Trophoblast cell (in vitro differentiated cells and primary cell): ENCODE data around the gene GNS.

ENCODE experiments used
- DNase-seq, 2 donors: peaks; one replicate each; pipeline ENCODE4 v3.0.0-alpha.2; 2016
- H2AFZ ChIP-seq: 2 replicates; pipeline ENCODE4 v1.6.1; 2013; ENCODE audit warnings: low read length, moderate library complexity, mild to moderate bottlenecking; ENCODE audit not compliant: insufficient read depth, poor library complexity
- H2AK5ac ChIP-seq: 2 replicates; pipeline ENCODE4 v1.6.1; 2013; ENCODE audit warnings: mild to moderate bottlenecking, low read length
- H2BK120ac ChIP-seq: 2 replicates; pipeline ENCODE4 v1.6.1; 2013; ENCODE audit warnings: low read length, mild to moderate bottlenecking, moderate library complexity; ENCODE audit not compliant: insufficient read depth, poor library complexity
- H2BK12ac ChIP-seq: 2 replicates; pipeline ENCODE4 v1.6.1; 2013; ENCODE audit warnings: mild to moderate bottlenecking, low read length, moderate library complexity
- H2BK5ac ChIP-seq: 2 replicates; pipeline ENCODE4 v1.6.1; 2013; ENCODE audit warnings: low read length, low read depth, moderate library complexity, mild to moderate bottlenecking; ENCODE audit not compliant: poor library complexity
- H3K14ac ChIP-seq: 2 replicates; pipeline ENCODE4 v1.6.1; 2013; ENCODE audit warnings: mild to moderate bottlenecking, low read length
- H3K18ac ChIP-seq: 2 replicates; pipeline ENCODE4 v1.6.1; 2013; ENCODE audit warnings: mild to moderate bottlenecking, low read length
- H3K23ac ChIP-seq: 2 replicates; pipeline ENCODE4 v1.6.1; 2013; ENCODE audit warnings: low read length
- H3K27ac ChIP-seq: 2 replicates; pipeline ENCODE4 v1.5.1; 2013; ENCODE audit warnings: low read depth, mild to moderate bottlenecking, inconsistent platforms, low read length, moderate library complexity
- H3K27me3 ChIP-seq: 2 replicates; pipeline ENCODE4 v1.6.1; 2013; ENCODE audit warnings: inconsistent platforms, mild to moderate bottlenecking, low read length, moderate library complexity; ENCODE audit not compliant: insufficient read depth
- H3K36me3 ChIP-seq, 2 experiments: 1 replicate in 1 of 2; 2 replicates in 1 of 2; pipeline ENCODE4 v1.6.1; 2013; ENCODE audit warnings: low read length in 2 of 2, mild to moderate bottlenecking in 2 of 2, moderate library complexity in 1 of 2; ENCODE audit not compliant: insufficient read depth in 2 of 2, control insufficient read depth in 1 of 2
- H3K4ac ChIP-seq: 2 replicates; pipeline ENCODE4 v1.6.1; 2013; ENCODE audit warnings: low read depth, mild to moderate bottlenecking, low read length, moderate library complexity
- H3K4me1 ChIP-seq, 2 experiments: 1 replicate in 1 of 2; 2 replicates in 1 of 2; pipeline ENCODE4 v1.6.1; 2013; ENCODE audit warnings: low read length in 2 of 2, mild to moderate bottlenecking in 2 of 2, moderate library complexity in 1 of 2; ENCODE audit not compliant: insufficient read depth in 2 of 2, control insufficient read depth in 1 of 2
- H3K4me2 ChIP-seq: 2 replicates; pipeline ENCODE4 v1.6.1; 2013; ENCODE audit warnings: inconsistent platforms, mild to moderate bottlenecking, low read length, moderate library complexity
- H3K4me3 ChIP-seq: 2 replicates; pipeline ENCODE4 v1.5.1; 2013; ENCODE audit warnings: mild to moderate bottlenecking, low read depth, low read length, inconsistent platforms
- H3K79me1 ChIP-seq: one replicate; pipeline ENCODE4 v1.6.1; 2013; ENCODE audit warnings: low read length
- H3K79me2 ChIP-seq: 2 replicates; pipeline ENCODE4 v1.6.1; 2013; ENCODE audit warnings: low read length, mild to moderate bottlenecking; ENCODE audit not compliant: control insufficient read depth, insufficient read depth, poor library complexity
- H3K9ac ChIP-seq: 2 replicates; pipeline ENCODE4 v1.6.1; 2013; ENCODE audit warnings: mild to moderate bottlenecking, low read length
- H3K9me3 ChIP-seq: 2 replicates; pipeline ENCODE4 v1.6.1; 2013; ENCODE audit warnings: low read depth, mild to moderate bottlenecking, control low read depth, inconsistent platforms, low read length; ENCODE audit not compliant: insufficient read depth
- H4K12ac ChIP-seq: 2 replicates; pipeline ENCODE4 v1.6.1; 2013; ENCODE audit warnings: low read depth, mild to moderate bottlenecking, low read length, moderate library complexity
- H4K8ac ChIP-seq: 2 replicates; pipeline ENCODE4 v1.6.1; 2013; ENCODE audit warnings: low read depth, mild to moderate bottlenecking, low read length, moderate library complexity
- H4K91ac ChIP-seq: one replicate; pipeline ENCODE4 v1.6.1; 2013; ENCODE audit warnings: low read depth, mild to moderate bottlenecking, low read length, moderate library complexity
- WGBS: extraction: QIAGEN DNeasy Blood & Tissue Kit; methylation state at CpG from one replicate; pipeline ENCODE4 v1.1.7; 2013; ENCODE audit warnings: missing lambda C conversion rate; ENCODE audit not compliant: insufficient read length, insufficient coverage; ENCODE audit errors: extremely low coverage; 5-methylcytosine and 5-hydroxymethylcytosine counted together

GNS gene

DNA sequence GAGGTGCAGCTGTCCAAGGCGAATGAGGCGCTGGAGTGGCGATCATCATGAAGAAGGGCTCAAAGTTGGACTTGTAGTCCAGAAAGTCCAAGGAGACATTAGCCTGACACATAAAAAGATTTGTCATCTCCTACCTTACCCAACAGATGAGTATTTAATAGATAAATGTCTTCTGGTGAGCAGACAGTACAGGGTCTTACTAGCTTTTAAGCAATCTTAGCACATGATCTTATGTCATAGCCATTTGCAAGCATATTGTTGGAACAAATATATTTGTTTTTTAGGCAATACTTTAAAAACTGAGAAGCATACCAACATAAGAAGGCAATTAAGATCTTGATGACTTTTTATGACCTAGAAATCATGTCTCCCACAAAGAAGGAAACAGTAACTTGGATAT lies 16.0 kb downstream of the GNS start:
- no peak overlapping the region for H3K4me3 ChIP-seq
- no peak for DNase-seq
- no peak overlapping the region for H3K9ac ChIP-seq
- H3K27me3 ChIP-seq: no peaks in the 10 kb centered on the region
- no peaks in the 10 kb centered on the region for H3K9me3 ChIP-seq
- peaks cover 13 to 16% of the 10 kb centered on the region in 2 experiments for H3K36me3 ChIP-seq
- no peak overlapping the region for H2BK12ac ChIP-seq
- no peak overlapping the region for H3K4me2 ChIP-seq
- H2AFZ ChIP-seq: no peak overlapping the region
- peaks cover 2% of the 10 kb centered on the region for H3K79me1 ChIP-seq
- H2BK5ac ChIP-seq: no peak overlapping the region
- no peak overlapping the region for H2AK5ac ChIP-seq
- no peak overlapping the region for H4K8ac ChIP-seq
- H3K14ac ChIP-seq: no peak overlapping the region
- H3K4me1 ChIP-seq: peaks cover 0 to 6% of the 10 kb centered on the region in 2 experiments
- no CpG with 5 or more reads among the region's 3 CpGs for WGBS
- H3K79me2 ChIP-seq: no peaks in the 10 kb centered on the region
- H3K27ac ChIP-seq: no peak overlapping the region
- H4K91ac ChIP-seq: no peak overlapping the region
- no peak overlapping the region for H4K12ac ChIP-seq
- no peak overlapping the region for H3K23ac ChIP-seq
- H2BK120ac ChIP-seq: no peak overlapping the region
- H3K18ac ChIP-seq: no peak overlapping the region
- H3K4ac ChIP-seq: no peak overlapping the region

DNA sequence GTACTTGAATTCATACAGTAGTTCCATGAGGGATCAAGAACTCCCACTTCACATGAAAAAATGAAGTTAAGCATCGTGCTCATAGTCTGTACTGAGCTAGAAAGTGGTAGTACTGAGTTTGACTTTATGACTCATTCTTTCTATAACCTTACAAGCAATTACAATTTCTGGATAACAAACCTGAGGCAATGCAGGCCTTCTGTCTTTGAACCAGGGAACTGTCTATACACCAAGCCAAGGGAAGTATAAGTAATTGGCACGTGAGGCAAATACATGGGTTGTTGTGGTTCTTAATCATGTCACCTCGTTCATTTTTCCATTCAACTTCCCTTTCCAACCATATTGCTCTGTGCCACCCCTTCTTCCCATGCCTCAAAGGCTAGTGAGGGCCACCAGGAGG lies 16.8 kb downstream of the GNS start:
- no peak overlapping the region for H3K4ac ChIP-seq
- peaks cover 0 to 6% of the 10 kb centered on the region in 2 experiments for H3K4me1 ChIP-seq
- no peak overlapping the region for H3K23ac ChIP-seq
- no peak overlapping the region for H2AFZ ChIP-seq
- WGBS: no CpG with 5 or more reads among the region's 3 CpGs
- DNase-seq: no peak
- H3K14ac ChIP-seq: no peak overlapping the region
- no peaks in the 10 kb centered on the region for H3K27me3 ChIP-seq
- H3K79me1 ChIP-seq: peaks cover 2% of the 10 kb centered on the region
- no peak overlapping the region for H3K9ac ChIP-seq
- H4K8ac ChIP-seq: no peak overlapping the region
- no peaks in the 10 kb centered on the region for H3K79me2 ChIP-seq
- H3K27ac ChIP-seq: no peak overlapping the region
- H3K18ac ChIP-seq: no peak overlapping the region
- H4K12ac ChIP-seq: no peak overlapping the region
- H3K4me3 ChIP-seq: no peak overlapping the region
- no peak overlapping the region for H2BK120ac ChIP-seq
- H3K9me3 ChIP-seq: no peaks in the 10 kb centered on the region
- no peak overlapping the region for H2BK5ac ChIP-seq
- H3K4me2 ChIP-seq: no peak overlapping the region
- H3K36me3 ChIP-seq: peaks cover 11 to 19% of the 10 kb centered on the region in 2 experiments
- no peak overlapping the region for H2BK12ac ChIP-seq
- H2AK5ac ChIP-seq: no peak overlapping the region
- H4K91ac ChIP-seq: no peak overlapping the region

DNA sequence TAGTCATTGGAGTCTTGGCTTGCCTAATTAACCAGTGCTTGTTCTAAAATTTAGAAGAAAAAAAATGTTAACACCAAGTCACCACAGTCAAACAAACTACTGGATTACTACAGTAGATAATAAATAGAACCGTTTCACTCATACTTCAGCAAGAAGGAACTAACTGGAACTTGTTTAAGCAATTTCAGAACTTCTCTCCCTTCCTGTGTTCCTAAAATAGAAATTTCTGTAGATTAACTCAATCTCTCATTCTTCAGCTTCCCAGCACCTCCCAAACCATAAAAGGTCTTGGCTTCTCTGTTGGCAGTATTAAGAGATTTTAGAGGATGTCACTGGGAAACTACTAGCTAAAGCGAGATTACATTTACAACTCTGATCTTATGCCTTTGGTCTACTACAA lies 18.6 kb downstream of the GNS start:
- peaks cover 2% of the 10 kb centered on the region for H3K79me1 ChIP-seq
- H3K4me3 ChIP-seq: no peak overlapping the region
- H2AFZ ChIP-seq: no peak overlapping the region
- no peak overlapping the region for H3K4me2 ChIP-seq
- no peak overlapping the region for H2BK12ac ChIP-seq
- no peak overlapping the region for H3K27ac ChIP-seq
- H3K36me3 ChIP-seq: peaks cover 15 to 26% of the 10 kb centered on the region in 2 experiments
- H3K18ac ChIP-seq: no peak overlapping the region
- no peak overlapping the region for H4K8ac ChIP-seq
- no peaks in the 10 kb centered on the region for H3K27me3 ChIP-seq
- H3K9me3 ChIP-seq: no peaks in the 10 kb centered on the region
- peaks cover 0 to 6% of the 10 kb centered on the region in 2 experiments for H3K4me1 ChIP-seq
- H3K9ac ChIP-seq: no peak overlapping the region
- H4K91ac ChIP-seq: no peak overlapping the region
- no peak overlapping the region for H2BK5ac ChIP-seq
- no peaks in the 10 kb centered on the region for H3K79me2 ChIP-seq
- no peak overlapping the region for H3K23ac ChIP-seq
- no peak overlapping the region for H4K12ac ChIP-seq
- no CpG with 5 or more reads among the region's 2 CpGs for WGBS
- H2BK120ac ChIP-seq: no peak overlapping the region
- H3K14ac ChIP-seq: no peak overlapping the region
- H3K4ac ChIP-seq: no peak overlapping the region
- H2AK5ac ChIP-seq: no peak overlapping the region
- DNase-seq: no peak

- Histone ChIP-seq H3K4me3 (no peak overlapping the region), H3K23ac (no peak overlapping the region)
These were observed 19.4 kb downstream of the GNS start for GRCh38 chr12:64739778-64740177.

More at GRCh38 chr12:64739778-64740177, 19.4 kb downstream of the GNS start:
- Histone ChIP-seq H3K79me2 (no peaks in the 10 kb centered on the region), H3K18ac (no peak overlapping the region), H2BK5ac (no peak overlapping the region), H2BK120ac (no peak overlapping the region), H3K14ac (no peak overlapping the region), H4K12ac (no peak overlapping the region), H2AK5ac (no peak overlapping the region), H2BK12ac (no peak overlapping the region), H3K9me3 (no peaks in the 10 kb centered on the region), H3K27me3 (no peaks in the 10 kb centered on the region), H4K91ac (no peak overlapping the region), H4K8ac (no peak overlapping the region), H3K27ac (no peak overlapping the region), H3K9ac (no peak overlapping the region), H3K4ac (no peak overlapping the region), H3K36me3 (peaks cover 12 to 26% of the 10 kb centered on the region in 2 experiments), H3K4me2 (no peak overlapping the region), H2AFZ (no peak overlapping the region), H3K79me1 (no peaks in the 10 kb centered on the region), H3K4me1 (peaks cover 0 to 6% of the 10 kb centered on the region in 2 experiments)
- no CpG with 5 or more reads among the region's 2 CpGs for WGBS
- no peak for DNase-seq
